Measurements from ENCODE around the gene DTNB.

The DTNB gene

GRCh38 chr2:25335971-25336370 lies 337.4 kb downstream of the DTNB start:
- no peak for DNase-seq

- no peak for DNase-seq
Observed at GRCh38 chr2:25335204-25335603, 338.2 kb downstream of the DTNB start.

- no peak for DNase-seq
Observed at GRCh38 chr2:25334482-25334881, 338.9 kb downstream of the DTNB start.

- DNase-seq: no peak
Observed at GRCh38 chr2:25333981-25334380, 339.4 kb downstream of the DTNB start.

- peak; percentile 73 for DNase-seq
Observed at GRCh38 chr2:25332571-25332970, 340.8 kb downstream of the DTNB start.

GRCh38 chr2:25331686-25332365 lies 341.6 kb downstream of the DTNB start:
- no peak for DNase-seq

- DNase-seq: no peak
Observed at GRCh38 chr2:25330937-25331336, 342.4 kb downstream of the DTNB start.

GRCh38 chr2:25330273-25330672 lies 343.1 kb downstream of the DTNB start:
- DNase-seq: no peak

- DNase-seq: no peak
Observed at GRCh38 chr2:25328152-25329085, 345.0 kb downstream of the DTNB start.
